Stimulated activated CD4-positive, alpha-beta T cell treated with anti-CD3 and anti-CD28 coated beads, Interleukin-4, amount 100 ng/mL, for 1 hour (primary cell): Measurements from ENCODE around the gene MTOR.
"Not testable (repeated sequence)": the region's sequence is repeated elsewhere in the genome, so short reads cannot be mapped to it uniquely, and the experiment has no call there.

Source experiments
- DNase-seq: peaks from one replicate; pipeline ENCODE4 v3.0.0-alpha.2; 2020

The MTOR gene

GRCh38 chr1:11262171-11263049 is at the start of gene MTOR:
Gene MTOR (minus strand): TSS chr1:11262551. CDS start chr1:11259409, 3,142 bp downstream.
- DNase-seq, result peak; percentile 92

GRCh38 chr1:11309385-11309784 is 47.0 kb upstream of the MTOR start:
- DNase-seq, result no peak

DNA sequence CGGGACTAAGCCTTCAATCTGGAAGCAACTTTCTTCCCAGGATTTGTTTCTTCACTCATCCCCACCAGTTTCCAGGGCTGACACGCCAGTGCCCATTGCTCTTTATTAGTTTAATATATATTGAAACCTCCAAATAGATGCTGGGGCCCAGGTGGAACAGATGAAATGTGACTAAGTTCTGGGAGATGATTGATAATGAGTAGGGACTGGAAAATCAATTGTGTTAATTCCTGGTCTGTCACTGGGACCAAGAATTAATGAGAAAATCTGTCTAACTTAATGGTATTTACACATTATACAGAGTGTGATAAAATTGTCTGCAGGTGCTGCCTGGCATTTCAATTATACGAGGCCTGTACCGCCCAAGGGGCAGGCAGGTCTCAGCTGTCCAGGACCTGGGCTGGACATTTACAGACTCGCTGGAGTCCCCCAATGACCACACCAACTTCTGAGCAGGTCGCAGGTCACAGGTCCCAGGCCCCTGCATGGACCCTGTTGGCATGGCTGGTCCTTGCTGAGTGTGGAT is 46.4 kb upstream of the MTOR start:
- DNase-seq, result no peak

DNA sequence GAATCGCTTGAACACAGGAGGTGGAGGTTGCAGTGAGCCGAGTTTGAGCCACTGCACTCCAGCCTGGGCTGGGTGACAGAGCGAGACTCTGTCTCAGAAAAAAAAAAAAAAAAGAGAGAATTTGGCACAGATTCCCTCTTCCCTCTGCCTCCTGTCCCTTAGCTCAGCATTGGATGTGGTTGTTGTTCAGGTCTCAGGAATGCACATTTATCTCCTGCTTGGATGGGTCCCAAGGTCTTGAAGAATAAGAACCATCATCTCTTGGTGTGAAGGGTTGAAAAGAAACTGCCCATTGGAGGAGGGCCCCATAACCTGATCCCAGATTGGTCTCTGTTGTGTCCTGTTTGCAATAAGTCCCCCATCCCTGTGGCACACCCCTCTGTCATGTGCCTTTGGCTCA is 45.5 kb upstream of the MTOR start:
- DNase-seq, result no peak

GRCh38 chr1:11305516-11305915 is 43.2 kb upstream of the MTOR start:
- not testable (repeated sequence) for DNase-seq

DNA sequence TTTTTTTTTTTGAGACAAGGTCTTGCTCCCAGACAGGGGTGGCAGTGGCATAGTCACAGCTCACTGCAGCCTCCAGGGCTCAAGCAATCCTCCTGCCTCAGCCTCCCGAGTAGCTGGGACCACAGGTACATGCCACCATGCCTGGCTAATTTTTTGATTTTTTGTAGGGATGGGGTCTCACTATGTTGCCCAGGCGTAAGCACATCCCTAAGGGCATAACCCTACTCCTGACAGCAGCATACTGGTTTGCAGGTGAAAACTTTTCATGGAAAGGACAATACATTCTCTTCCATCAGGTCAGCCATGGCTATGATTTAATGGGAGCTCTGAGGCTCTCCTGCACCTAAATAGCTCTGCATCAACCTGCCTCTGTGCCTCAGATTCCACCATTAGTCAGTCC is 40.0 kb upstream of the MTOR start:
- DNase-seq, result no peak

DNA sequence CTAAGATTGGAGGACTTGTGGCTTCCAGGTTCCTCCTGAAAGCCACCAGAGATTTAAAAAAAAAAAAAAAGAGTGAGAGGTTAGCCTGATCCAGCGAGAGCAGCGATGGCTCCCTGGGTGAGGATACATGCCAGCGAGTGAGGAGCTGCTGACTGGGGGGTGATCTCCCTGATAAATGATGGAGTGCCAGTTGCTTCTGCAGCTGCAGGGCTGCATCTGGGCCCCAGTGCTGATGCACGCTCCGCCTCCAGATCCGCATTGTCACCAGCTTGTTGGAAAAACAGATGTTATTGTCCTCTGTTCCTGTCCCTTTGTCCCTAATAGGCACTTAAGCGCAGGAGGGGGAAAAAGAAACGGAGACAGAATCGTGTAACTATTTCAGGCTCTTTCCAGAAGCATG is 39.2 kb upstream of the MTOR start:
- no peak for DNase-seq

DNA sequence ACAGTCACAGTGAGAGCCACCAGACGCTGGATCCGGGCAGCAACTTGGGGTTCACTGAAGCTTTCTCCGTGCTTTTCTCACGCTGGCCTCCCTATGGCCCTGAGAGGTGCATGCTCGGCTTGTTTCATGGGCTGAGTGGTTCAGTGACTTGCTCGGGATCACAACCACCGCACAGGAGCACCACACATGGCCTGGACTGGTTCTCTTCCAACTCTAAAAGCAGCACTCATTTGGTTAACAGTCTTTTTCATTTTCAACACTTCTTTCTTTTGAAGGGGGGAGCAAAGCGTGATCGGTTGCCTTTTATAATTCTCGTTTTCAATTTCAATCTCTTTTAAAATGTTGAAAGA is 36.8 kb upstream of the MTOR start:
- DNase-seq, result no peak

GRCh38 chr1:11298390-11299224 is 36.3 kb upstream of the MTOR start:
- no peak for DNase-seq

- not testable (repeated sequence) for DNase-seq
Observed at GRCh38 chr1:11297774-11298173, 35.4 kb upstream of the MTOR start.

DNA sequence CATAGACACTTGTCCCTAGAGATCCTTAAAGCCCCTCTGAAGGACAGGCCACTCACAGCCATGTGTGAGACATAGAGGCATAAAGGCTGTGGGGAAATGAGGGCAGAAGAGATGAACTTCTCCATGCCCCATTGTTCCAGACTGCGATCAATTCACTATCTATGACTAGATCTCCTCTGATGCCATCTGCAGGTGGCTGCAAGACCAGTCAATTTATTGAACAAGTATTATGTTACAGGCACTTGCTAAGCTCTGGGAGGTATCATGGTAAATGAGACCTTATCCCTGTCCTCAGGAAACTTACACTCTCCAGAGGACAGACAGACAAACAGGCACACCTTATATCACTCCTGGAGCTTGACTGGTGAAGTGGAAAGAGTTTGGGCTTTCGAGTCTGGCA is 33.6 kb upstream of the MTOR start:
- DNase-seq, result no peak

GRCh38 chr1:11294951-11295350 is 32.6 kb upstream of the MTOR start:
- DNase-seq, result no peak

GRCh38 chr1:11293856-11294255 is 31.5 kb upstream of the MTOR start:
- DNase-seq, result no peak

- DNase-seq, result no peak
Observed at GRCh38 chr1:11291049-11291448, 28.7 kb upstream of the MTOR start.

DNA sequence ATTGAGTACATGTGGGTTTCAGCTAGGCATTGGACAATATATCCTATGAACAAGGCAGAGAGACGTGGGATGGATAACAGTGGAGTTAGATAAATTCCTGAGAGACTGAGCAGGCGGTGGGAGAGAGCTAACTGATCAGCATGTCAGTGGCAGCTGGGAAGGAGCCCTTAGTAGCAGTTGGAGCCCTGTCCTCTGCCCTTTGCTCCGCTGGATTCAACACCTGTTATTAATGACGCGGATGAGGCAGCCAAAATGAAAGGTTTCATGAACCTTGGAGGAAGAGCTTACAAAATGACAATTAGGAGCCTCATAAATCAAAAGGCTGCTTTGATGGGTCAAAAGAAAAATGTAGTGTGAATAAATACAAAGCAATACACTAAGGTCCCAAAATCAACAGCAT is 26.7 kb upstream of the MTOR start:
- no peak for DNase-seq

DNA sequence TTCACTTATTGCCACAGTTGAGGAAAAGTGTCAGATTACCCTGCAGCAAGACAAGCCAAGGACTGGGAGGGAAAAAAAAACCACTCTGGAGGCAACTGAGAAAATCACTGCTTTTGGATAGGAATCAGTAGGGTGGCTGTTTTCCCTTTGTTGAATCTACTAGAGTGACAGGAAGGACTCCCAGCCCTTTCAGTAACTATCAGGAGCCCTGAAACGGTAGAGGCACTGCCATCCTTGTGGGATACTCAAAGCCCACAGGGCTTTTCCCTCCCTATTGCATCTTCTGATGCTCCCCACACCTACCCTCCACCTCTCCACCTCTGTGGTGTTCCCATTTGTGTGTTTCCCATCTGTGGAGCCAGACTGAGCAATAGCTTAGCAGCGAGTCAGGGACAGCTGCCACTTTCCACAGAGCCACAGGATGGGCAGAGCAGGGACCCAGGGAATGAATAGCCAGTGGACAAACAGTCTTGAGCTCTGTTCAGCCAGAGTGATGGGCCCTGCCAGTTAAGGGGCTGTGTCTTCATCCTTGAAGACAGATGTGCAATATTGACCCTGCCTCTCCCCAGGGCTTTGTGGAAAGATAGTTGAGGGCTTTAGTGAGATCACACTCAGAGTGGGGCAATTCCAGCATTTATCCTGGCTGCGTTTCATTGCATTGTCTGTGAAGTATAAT is 24.5 kb upstream of the MTOR start:
- no peak for DNase-seq

DNA sequence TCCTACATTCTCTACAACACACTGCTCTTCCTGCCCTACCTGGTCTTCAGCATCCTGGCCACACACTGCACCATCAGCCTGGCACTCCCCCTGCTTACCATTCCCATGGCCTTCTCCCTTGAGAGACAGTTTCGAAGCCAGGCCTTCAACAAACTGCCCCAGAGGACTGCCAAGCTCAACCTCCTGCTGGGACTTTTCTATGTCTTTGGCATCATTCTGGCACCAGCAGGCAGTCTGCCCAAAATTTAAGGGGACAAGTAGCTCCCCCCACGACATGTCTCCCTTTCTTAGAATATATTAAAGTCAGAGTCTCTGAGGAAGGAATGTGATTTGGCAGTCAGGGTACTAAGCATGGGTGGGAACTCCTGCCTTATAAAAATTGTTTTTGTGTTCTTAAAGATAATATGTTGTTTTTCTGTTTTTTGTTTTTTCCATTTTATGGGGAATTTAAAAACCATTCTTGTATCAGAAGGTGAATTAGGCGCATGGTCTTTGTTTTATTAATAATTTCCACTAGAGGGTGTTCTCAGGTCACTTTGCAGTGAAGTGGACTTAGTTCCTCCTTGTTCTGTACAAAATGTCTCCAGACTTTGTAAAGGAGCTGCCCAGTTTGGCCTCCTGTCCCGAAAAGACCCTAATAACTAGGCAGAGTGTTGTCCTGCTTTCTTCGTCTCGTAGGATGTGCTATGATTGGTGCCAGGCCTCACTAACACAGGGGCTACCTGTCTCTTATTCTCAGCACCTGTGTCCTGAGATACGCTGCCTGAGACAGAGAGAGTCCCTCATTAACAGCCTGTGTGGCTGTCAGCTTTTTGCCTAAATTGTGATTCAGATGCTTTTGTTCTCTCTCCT is 23.8 kb upstream of the MTOR start:
- DNase-seq, result no peak

- no peak for DNase-seq
Observed at GRCh38 chr1:11284784-11285183, 22.4 kb upstream of the MTOR start.

GRCh38 chr1:11283151-11283550 is 20.8 kb upstream of the MTOR start:
- DNase-seq, result no peak

- DNase-seq, result no peak
Observed at GRCh38 chr1:11281518-11282331, 19.4 kb upstream of the MTOR start.

DNA sequence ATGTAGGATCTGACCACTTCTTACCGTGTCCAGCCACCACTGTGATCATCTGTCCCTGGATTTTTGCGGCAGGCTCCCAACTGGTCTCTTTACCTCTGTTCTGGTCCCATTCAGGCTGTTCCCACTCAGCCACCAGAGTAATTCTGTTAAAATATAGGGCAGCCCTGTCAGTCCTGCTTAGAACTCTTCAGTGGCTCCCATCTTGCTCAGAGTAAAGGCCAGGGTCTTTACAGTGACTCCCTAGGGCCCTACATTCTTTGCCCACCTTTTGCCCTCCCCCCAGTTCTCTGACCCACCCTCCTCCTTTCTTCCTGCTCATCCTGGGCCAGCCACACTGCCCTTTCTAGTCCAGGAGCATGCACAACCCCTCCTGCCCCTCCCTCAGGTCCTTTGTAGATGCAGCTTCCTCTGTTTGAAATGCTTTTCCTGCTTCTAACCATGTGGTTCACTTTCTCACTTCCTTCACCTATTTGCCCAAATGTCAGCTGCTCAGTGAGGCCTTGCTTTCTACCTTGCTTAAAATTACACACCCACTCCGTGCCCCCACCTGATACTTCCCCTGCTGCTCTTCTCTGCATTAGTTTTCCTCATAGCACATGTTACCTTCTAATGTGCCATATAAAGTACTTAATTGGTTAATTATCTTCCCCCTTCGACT is 18.5 kb upstream of the MTOR start:
- DNase-seq, result no peak
